ENCODE data around the gene TROAP. TPM values are rescaled to one million over a fixed set of nuclear protein-coding genes. Genes with fewer than 3 reads are reported as not detected.

The TROAP gene
- total and polyA plus RNA-seq, 2 donors (not counting 1 experiment from before 2014, with no cell fraction given), result 0.88 to 1.0 TPM

DNA sequence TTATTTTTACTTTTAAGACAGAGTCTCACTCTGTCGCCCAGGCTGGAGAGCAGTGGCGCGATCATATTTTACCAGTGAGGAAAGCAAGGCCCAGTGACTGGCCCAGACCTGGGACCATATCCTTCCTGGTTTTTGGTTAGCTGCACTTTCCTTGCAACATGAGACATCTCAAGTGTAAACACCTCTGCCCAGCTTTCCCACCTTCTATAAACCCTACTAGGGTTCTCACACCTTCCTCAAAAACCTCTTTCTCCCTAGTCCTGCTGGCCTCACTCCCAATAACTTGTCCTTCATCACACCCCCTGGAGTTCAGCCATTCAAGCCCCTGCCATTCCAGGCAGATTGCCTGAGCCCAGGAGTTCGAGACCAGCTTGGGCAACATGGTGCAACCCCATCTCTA lies 38.4 kb upstream of the TROAP start:
- no peak for TF ChIP-seq EZH2 (IDR thresholded peaks at IDR 0.05; ENCODE audit: borderline replicate concordance, insufficient read depth, low read depth, low read length, poor library complexity, severe bottlenecking)
- TF ChIP-seq, protein P1, sequence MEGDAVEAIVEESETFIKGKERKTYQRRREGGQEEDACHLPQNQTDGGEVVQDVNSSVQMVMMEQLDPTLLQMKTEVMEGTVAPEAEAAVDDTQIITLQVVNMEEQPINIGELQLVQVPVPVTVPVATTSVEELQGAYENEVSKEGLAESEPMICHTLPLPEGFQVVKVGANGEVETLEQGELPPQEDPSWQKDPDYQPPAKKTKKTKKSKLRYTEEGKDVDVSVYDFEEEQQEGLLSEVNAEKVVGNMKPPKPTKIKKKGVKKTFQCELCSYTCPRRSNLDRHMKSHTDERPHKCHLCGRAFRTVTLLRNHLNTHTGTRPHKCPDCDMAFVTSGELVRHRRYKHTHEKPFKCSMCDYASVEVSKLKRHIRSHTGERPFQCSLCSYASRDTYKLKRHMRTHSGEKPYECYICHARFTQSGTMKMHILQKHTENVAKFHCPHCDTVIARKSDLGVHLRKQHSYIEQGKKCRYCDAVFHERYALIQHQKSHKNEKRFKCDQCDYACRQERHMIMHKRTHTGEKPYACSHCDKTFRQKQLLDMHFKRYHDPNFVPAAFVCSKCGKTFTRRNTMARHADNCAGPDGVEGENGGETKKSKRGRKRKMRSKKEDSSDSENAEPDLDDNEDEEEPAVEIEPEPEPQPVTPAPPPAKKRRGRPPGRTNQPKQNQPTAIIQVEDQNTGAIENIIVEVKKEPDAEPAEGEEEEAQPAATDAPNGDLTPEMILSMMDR (IDR thresholded peaks at IDR 0.05), result no peak
- intact Hi-C loops (cut with micrococcal nuclease), result loop anchor here (5.0 kb wide), 1 partner anchor 298 kb away; no protein-coding TSS in a partner anchor
- H2AFZ ChIP-seq (ENCODE audit: insufficient read depth, low read depth, low read length, poor library complexity, severe bottlenecking), result no peak overlapping the region
- no peak overlapping the region for H3K4me3 Mint-ChIP-seq
- ATAC-seq (ENCODE audit: low read depth) (no peak), DNase-seq (no peak)
- CTCF ChIA-PET, result interaction anchor here (0.7 to 13.4 kb wide), 7 partner anchors 34 to 490 kb away, joined by 3 to 139 read pairs (median 7); partner anchors contain the start of gene DNAJC22
- no peaks in the 10 kb centered on the region for H3K4me1 Mint-ChIP-seq
- H3K9ac ChIP-seq (ENCODE audit: low read length), result no peak overlapping the region
- H3K27ac ChIP-seq (ENCODE audit: low read length in 2 of 2), result no peak overlapping the region
- H3K4me2 ChIP-seq (replicated peaks; ENCODE audit: low read depth, low read length, poor library complexity, severe bottlenecking), result no peak overlapping the region
- no peak overlapping the region for H3K27ac Mint-ChIP-seq
- no peak overlapping the region for H3K4me3 ChIP-seq (ENCODE audit: control extremely low read depth in 1 of 5, extremely low read depth in 1 of 5, insufficient read depth in 1 of 5, low read depth in 2 of 5, low read length in 4 of 5)
- no peaks in the 10 kb centered on the region for H3K4me1 ChIP-seq (ENCODE audit: control insufficient read depth in 2 of 2, insufficient read depth in 2 of 2, low read length in 2 of 2)
- peaks cover 24% of the 10 kb centered on the region for H3K27me3 Mint-ChIP-seq
- H3K9me3 Mint-ChIP-seq (ENCODE audit: insufficient read depth), result no peaks in the 10 kb centered on the region
- no peaks in the 10 kb centered on the region for H3K79me2 ChIP-seq (ENCODE audit: control insufficient read depth, insufficient read depth, low read length)
- H4K20me1 ChIP-seq (ENCODE audit: control insufficient read depth, insufficient read depth, low read length, poor library complexity, severe bottlenecking), result no peaks in the 10 kb centered on the region
- 89% methylated on average over 3 of the region's 4 CpGs for WGBS (ENCODE audit: insufficient coverage)
- no peaks in the 10 kb centered on the region for H3K36me3 ChIP-seq (replicated peaks in 1 of 2; ENCODE audit: control extremely low read depth in 1 of 2, control insufficient read depth in 1 of 2, extremely low read depth in 1 of 2, insufficient read depth in 2 of 2, low read length in 1 of 2)
- H3K27me3 ChIP-seq (replicated peaks in 1 of 4; ENCODE audit: control extremely low read depth in 1 of 4, control insufficient read depth in 3 of 4, insufficient read depth in 4 of 4, low read length in 3 of 4), result peaks cover 0 to 31% (median 5%) of the 10 kb centered on the region in 4 experiments
- H3K9me3 ChIP-seq (ENCODE audit: control extremely low read depth in 1 of 3, control insufficient read depth in 2 of 3, insufficient read depth in 1 of 3, low read length in 2 of 3), result no peaks in the 10 kb centered on the region
- POLR2A ChIA-PET, result no interaction called here

DNA sequence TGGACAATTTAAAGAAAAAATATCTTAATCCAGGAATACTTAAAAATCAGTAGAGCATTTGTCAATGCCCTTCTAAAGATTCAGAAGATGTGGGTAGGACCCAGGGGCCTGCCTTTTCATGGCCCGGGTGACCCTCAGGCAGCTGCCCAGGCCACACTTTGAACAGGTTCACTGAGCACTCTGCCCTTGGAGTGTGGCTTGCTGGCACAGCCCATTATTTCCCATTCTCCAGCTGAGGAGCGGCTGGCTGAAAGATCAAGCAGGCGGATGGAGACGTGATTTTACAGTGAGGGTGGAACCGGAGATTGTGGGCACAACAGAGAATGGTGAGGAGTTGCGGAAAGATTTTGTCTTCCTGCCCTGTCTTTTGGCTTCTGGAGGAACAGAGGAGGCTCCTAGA lies 35.2 kb upstream of the TROAP start:
- Histone ChIP-seq H3K27me3 (replicated peaks in 1 of 4; ENCODE audit: control extremely low read depth in 1 of 4, control insufficient read depth in 3 of 4, insufficient read depth in 4 of 4, low read length in 3 of 4) (peaks cover 0 to 27% (median 5%) of the 10 kb centered on the region in 4 experiments), H4K20me1 (ENCODE audit: control insufficient read depth, insufficient read depth, low read length, poor library complexity, severe bottlenecking) (no peaks in the 10 kb centered on the region), H3K4me2 (replicated peaks; ENCODE audit: low read depth, low read length, poor library complexity, severe bottlenecking) (no peak overlapping the region), H3K4me1 (ENCODE audit: control insufficient read depth in 2 of 2, insufficient read depth in 2 of 2, low read length in 2 of 2) (no peaks in the 10 kb centered on the region), H3K36me3 (replicated peaks in 1 of 2; ENCODE audit: control extremely low read depth in 1 of 2, control insufficient read depth in 1 of 2, extremely low read depth in 1 of 2, insufficient read depth in 2 of 2, low read length in 1 of 2) (no peaks in the 10 kb centered on the region), H3K79me2 (ENCODE audit: control insufficient read depth, insufficient read depth, low read length) (no peaks in the 10 kb centered on the region), H3K4me3 (ENCODE audit: control extremely low read depth in 1 of 5, extremely low read depth in 1 of 5, insufficient read depth in 1 of 5, low read depth in 2 of 5, low read length in 4 of 5) (no peak overlapping the region), H3K27ac (ENCODE audit: low read length in 2 of 2) (no peak overlapping the region), H3K9me3 (ENCODE audit: control extremely low read depth in 1 of 3, control insufficient read depth in 2 of 3, insufficient read depth in 1 of 3, low read length in 2 of 3) (no peaks in the 10 kb centered on the region), H3K9ac (ENCODE audit: low read length) (no peak overlapping the region), H2AFZ (ENCODE audit: insufficient read depth, low read depth, low read length, poor library complexity, severe bottlenecking) (no peak overlapping the region)
- Mint-ChIP-seq H3K27me3 (peaks cover 28% of the 10 kb centered on the region), H3K4me1 (no peaks in the 10 kb centered on the region), H3K9me3 (ENCODE audit: insufficient read depth) (no peaks in the 10 kb centered on the region), H3K27ac (no peak overlapping the region), H3K4me3 (no peak overlapping the region)
- DNase-seq (no peak), ATAC-seq (ENCODE audit: low read depth) (no peak)
- 64% methylated on average over 5 of the region's 6 CpGs for WGBS (ENCODE audit: insufficient coverage)
- POLR2A ChIA-PET, result no interaction called here
- CTCF ChIA-PET, result interaction anchor here (0.8 to 13.4 kb wide), 12 partner anchors 9 to 292 kb away, joined by 3 to 139 read pairs (median 13); partner anchors contain the start of genes DNAJC22 and TROAP
- no peak for TF ChIP-seq EZH2 (IDR thresholded peaks at IDR 0.05; ENCODE audit: borderline replicate concordance, insufficient read depth, low read depth, low read length, poor library complexity, severe bottlenecking)
- TF ChIP-seq, protein P1 (IDR thresholded peaks at IDR 0.05), result no peak
- intact Hi-C loops (cut with micrococcal nuclease), result loop anchor here (1.0 to 5.0 kb wide), 6 partner anchors 8 to 294 kb away; partner anchors contain the start of gene C1QL4
